Mammary epithelial cell (primary cell): ENCODE results near the gene TRPM1.

Source experiments
- EZH2 ChIP-seq: IDR thresholded peaks from 2 replicates; pipeline ENCODE4 v1.6.1; 2012; ENCODE audit warnings: low read length, inconsistent platforms, borderline replicate concordance
- TF ChIP-seq, protein P1 (sequence below), 2 donors: IDR thresholded peaks in 1 of 2; conservative IDR thresholded peaks in 1 of 2; 2 replicates each; pipeline ENCODE4 v1.5.1; 2011 to 2012; ENCODE audit warnings: inconsistent platforms in 2 of 2, low read length in 2 of 2, mild to moderate bottlenecking in 2 of 2, control low read depth in 1 of 2, low read depth in 1 of 2; ENCODE audit not compliant: insufficient read depth in 1 of 2; ENCODE audit errors: extremely low read depth in 1 of 2

DNA sequence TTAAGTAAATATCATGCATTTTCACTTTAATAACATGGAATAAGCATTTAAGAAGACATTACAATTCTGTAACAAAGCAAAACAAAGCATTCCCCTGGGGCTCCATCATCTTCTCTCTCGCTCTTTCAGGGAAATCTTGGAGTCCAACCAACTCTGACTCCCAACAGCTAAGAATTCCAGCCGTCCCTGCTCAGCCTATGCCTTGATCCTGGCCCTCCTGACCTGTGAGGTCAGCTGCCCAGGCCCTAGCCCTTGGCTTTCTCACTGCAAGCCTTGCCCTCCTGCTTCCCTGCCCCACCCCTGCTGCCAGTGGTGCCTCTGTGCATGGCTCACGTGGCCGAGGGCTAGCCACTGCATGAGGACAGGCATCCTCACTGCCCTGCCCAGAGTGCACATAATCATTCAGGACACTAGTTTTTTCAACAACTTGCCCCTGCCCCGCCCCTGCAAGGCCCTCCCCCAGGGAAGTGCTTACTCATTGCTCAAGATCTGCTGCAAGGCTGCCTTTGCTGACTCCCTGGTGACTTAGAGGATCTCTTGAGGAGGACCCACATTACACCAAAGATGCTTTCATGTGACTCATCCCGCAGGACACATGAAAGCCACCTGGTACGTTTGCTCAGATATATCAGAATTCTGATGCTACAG lies 147.7 kb downstream of the TRPM1 start:
- TF ChIP-seq, protein P1, sequence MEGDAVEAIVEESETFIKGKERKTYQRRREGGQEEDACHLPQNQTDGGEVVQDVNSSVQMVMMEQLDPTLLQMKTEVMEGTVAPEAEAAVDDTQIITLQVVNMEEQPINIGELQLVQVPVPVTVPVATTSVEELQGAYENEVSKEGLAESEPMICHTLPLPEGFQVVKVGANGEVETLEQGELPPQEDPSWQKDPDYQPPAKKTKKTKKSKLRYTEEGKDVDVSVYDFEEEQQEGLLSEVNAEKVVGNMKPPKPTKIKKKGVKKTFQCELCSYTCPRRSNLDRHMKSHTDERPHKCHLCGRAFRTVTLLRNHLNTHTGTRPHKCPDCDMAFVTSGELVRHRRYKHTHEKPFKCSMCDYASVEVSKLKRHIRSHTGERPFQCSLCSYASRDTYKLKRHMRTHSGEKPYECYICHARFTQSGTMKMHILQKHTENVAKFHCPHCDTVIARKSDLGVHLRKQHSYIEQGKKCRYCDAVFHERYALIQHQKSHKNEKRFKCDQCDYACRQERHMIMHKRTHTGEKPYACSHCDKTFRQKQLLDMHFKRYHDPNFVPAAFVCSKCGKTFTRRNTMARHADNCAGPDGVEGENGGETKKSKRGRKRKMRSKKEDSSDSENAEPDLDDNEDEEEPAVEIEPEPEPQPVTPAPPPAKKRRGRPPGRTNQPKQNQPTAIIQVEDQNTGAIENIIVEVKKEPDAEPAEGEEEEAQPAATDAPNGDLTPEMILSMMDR (conservative IDR thresholded peaks at IDR 0.05 in 1 of 2, IDR thresholded peaks at IDR 0.05 in 1 of 2; ENCODE audit: extremely low read depth in 1 of 2, insufficient read depth in 1 of 2, low read depth in 1 of 2, low read length in 2 of 2): no peak
- TF ChIP-seq EZH2: no peak
